GM12878 (cell line): Measurements from ENCODE around the gene SGF29. TPM values are rescaled to one million over a fixed set of nuclear protein-coding genes. Genes with fewer than 3 reads are reported as not detected.
"Not testable (repeated sequence)": the region's sequence is repeated elsewhere in the genome, so short reads cannot be mapped to it uniquely, and the experiment has no call there.

ENCODE experiments used
- ATAC-seq: fragments of 200-7000 bp; cut with Tn5 transposase; 3 replicates; pipeline ENCODE4 v1.9.1; 2020; ENCODE audit warnings: mild to moderate bottlenecking, moderate library complexity
- BruUV-seq: library from RNA; stranded (reverse); fragments of 400-500 nt; replicated peaks from 2 replicates; lab custom pipeline; 2021; lab: Mats Ljungman, UMichigan
- CTCF ChIA-PET: fragments of 300-600 bp; sonication (Branson Sonifier 250); formaldehyde crosslinking; extraction: SDS; loops from one replicate; lab custom pipeline; 2021; ENCODE audit warnings: inconsistent platforms; lab: Yijun Ruan, JAX
- POLR2A ChIA-PET: fragments of 350-600 bp; formaldehyde crosslinking; extraction: SDS; loops from one replicate; lab custom pipeline; 2021; ENCODE audit warnings: inconsistent platforms; lab: Charles Lee
- RAD21 ChIA-PET: fragments of 300-600 bp; sonication (Branson Sonifier 250); formaldehyde crosslinking; loops from one replicate; lab custom pipeline; 2023; ENCODE audit warnings: antibody characterized with exemption; ENCODE audit not compliant: unreplicated experiment; lab: Charles Lee
- SMC1A ChIA-PET: fragments of 300-600 bp; sonication (Branson Sonifier 250); formaldehyde crosslinking; loops from one replicate; lab custom pipeline; 2023; ENCODE audit not compliant: unreplicated experiment, uncharacterized antibody; lab: Charles Lee
- DNase-seq: peaks from one replicate; pipeline ENCODE4 v3.0.0-alpha.2; 2011; ENCODE audit warnings: low read depth, low spot score
- FAIRE-seq: peaks from 3 replicates; lab custom pipeline; 2011; peaks lifted over from hg19 to GRCh38; lab: Jason Lieb, UNC
- H2AFZ ChIP-seq: 2 replicates; pipeline ENCODE4 v1.6.0; 2011; ENCODE audit warnings: low read depth, low read length, control low read depth; ENCODE audit not compliant: control insufficient read depth
- H3K27ac ChIP-seq: 2 replicates; pipeline ENCODE4 v1.5.1; 2011; ENCODE audit warnings: control low read depth; ENCODE audit not compliant: control insufficient read depth, insufficient read depth
- H3K27me3 ChIP-seq, 2 experiments: replicated peaks in 1 of 2; 2 replicates each; pipeline versions ENCODE4 v1.6.0 to v1.6.1; 2011; ENCODE audit warnings: low read length in 1 of 2; ENCODE audit not compliant: control insufficient read depth in 2 of 2, insufficient read depth in 2 of 2
- H3K36me3 ChIP-seq, 2 experiments: 2 replicates each; pipeline ENCODE4 v1.5.1; 2011; ENCODE audit warnings: low read length in 1 of 2; ENCODE audit not compliant: control insufficient read depth in 2 of 2, insufficient read depth in 2 of 2
- H3K4me1 ChIP-seq: 2 replicates; pipeline ENCODE4 v1.6.1; 2011; ENCODE audit warnings: mild to moderate bottlenecking, low read length, moderate library complexity, mixed read lengths; ENCODE audit not compliant: control insufficient read depth, insufficient read depth
- H3K4me2 ChIP-seq: 2 replicates; pipeline ENCODE4 v1.6.0; 2011; ENCODE audit warnings: control low read depth; ENCODE audit not compliant: control insufficient read depth, insufficient read depth
- H3K4me3 ChIP-seq: fragments of 200-600 bp; sonication (generic); 2 replicates; pipeline ENCODE4 v1.5.1; 2016
- H3K79me2 ChIP-seq: 2 replicates; pipeline ENCODE4 v1.6.0; 2011; ENCODE audit warnings: low read length; ENCODE audit not compliant: control insufficient read depth, insufficient read depth
- H3K9ac ChIP-seq: 2 replicates; pipeline ENCODE4 v1.8.0; 2011; ENCODE audit warnings: low read length, control low read depth, mixed read lengths; ENCODE audit not compliant: control insufficient read depth, insufficient read depth
- H3K9me3 ChIP-seq: replicated peaks from 3 replicates; pipeline ENCODE4 v1.5.1; 2011; ENCODE audit warnings: mild to moderate bottlenecking, low read length; ENCODE audit not compliant: control insufficient read depth, insufficient read depth
- H4K20me1 ChIP-seq: 2 replicates; pipeline ENCODE4 v1.6.0; 2011; ENCODE audit not compliant: control insufficient read depth, insufficient read depth
- ASH2L ChIP-seq: fragments of 300-600, 200-600 bp; sonication (generic); IDR thresholded peaks from 2 replicates; pipeline ENCODE4 v1.6.1; 2017; ENCODE audit warnings: low read depth, mild to moderate bottlenecking, borderline replicate concordance
- BHLHE40 ChIP-seq, 2 experiments: fragments of 450-650 bp in 1 of 2; IDR thresholded peaks; 2 replicates each; pipeline ENCODE4 v1.6.1; 2011 to 2017; ENCODE audit warnings: low read depth in 2 of 2, borderline replicate concordance in 1 of 2, improper control_type of control experiment in 1 of 2, low read length in 1 of 2, mild to moderate bottlenecking in 1 of 2
- CBX3 ChIP-seq: fragments of 200-600 bp; sonication (generic); IDR thresholded peaks from 2 replicates; pipeline ENCODE4 v1.6.1; 2016; ENCODE audit warnings: low read depth, borderline replicate concordance
- EGR1 ChIP-seq, 2 experiments: IDR thresholded peaks; 1 replicate in 1 of 2; 2 replicates in 1 of 2; pipeline ENCODE4 v1.6.1; 2011 to 2012; ENCODE audit warnings: low read depth in 2 of 2, low read length in 2 of 2, borderline replicate concordance in 1 of 2, mild to moderate bottlenecking in 1 of 2, moderate library complexity in 1 of 2
- FOXK2 ChIP-seq: fragments of 450-650 bp; IDR thresholded peaks from 2 replicates; pipeline ENCODE4 v1.6.1; 2017; ENCODE audit warnings: mild to moderate bottlenecking, moderate library complexity
- IKZF1 ChIP-seq: fragments of 450-650 bp; conservative IDR thresholded peaks from 2 replicates; pipeline ENCODE4 v1.6.1; 2017; ENCODE audit warnings: antibody characterized with exemption, mild to moderate bottlenecking
- IRF4 ChIP-seq: IDR thresholded peaks from 2 replicates; pipeline ENCODE4 v1.6.1; 2011; ENCODE audit warnings: low read depth, low read length
- KAT2A ChIP-seq: conservative IDR thresholded peaks from 2 replicates; pipeline ENCODE4 v1.6.1; 2011; ENCODE audit warnings: low read depth, low read length; ENCODE audit not compliant: control insufficient read depth
- KLF5 ChIP-seq: fragments of 450-650 bp; IDR thresholded peaks from 2 replicates; pipeline ENCODE4 v1.6.1; 2014; ENCODE audit warnings: mild to moderate bottlenecking; ENCODE audit not compliant: partially characterized antibody
- NFYA ChIP-seq: IDR thresholded peaks from 2 replicates; pipeline ENCODE4 v1.6.1; 2011; ENCODE audit warnings: low read depth, mild to moderate bottlenecking, low read length, improper control_type of control experiment, borderline replicate concordance
- NFYB ChIP-seq: IDR thresholded peaks from 2 replicates; pipeline ENCODE4 v1.6.1; 2011; ENCODE audit warnings: low read depth, mild to moderate bottlenecking, low read length, improper control_type of control experiment, moderate library complexity; ENCODE audit not compliant: insufficient read depth
- NKRF ChIP-seq: fragments of 450-650 bp; conservative IDR thresholded peaks from 2 replicates; pipeline ENCODE4 v1.6.1; 2017; ENCODE audit warnings: mild to moderate bottlenecking, moderate library complexity
- NR2C1 ChIP-seq: fragments of 450-650 bp; IDR thresholded peaks from 2 replicates; pipeline ENCODE4 v1.6.1; 2017; ENCODE audit warnings: antibody characterized with exemption, mild to moderate bottlenecking, moderate library complexity
- PML ChIP-seq: IDR thresholded peaks from 2 replicates; pipeline ENCODE4 v1.6.1; 2012; ENCODE audit warnings: low read length, inconsistent platforms
- POLR2AphosphoS2 ChIP-seq: IDR thresholded peaks from 2 replicates; pipeline ENCODE4 v1.6.1; 2011; ENCODE audit warnings: low read depth, mild to moderate bottlenecking, low read length, improper control_type of control experiment, moderate library complexity
- SREBF2 ChIP-seq: IDR thresholded peaks from 2 replicates; pipeline ENCODE4 v1.6.1; 2012; ENCODE audit warnings: mild to moderate bottlenecking, low read length
- TCF12 ChIP-seq: IDR thresholded peaks from 2 replicates; pipeline ENCODE4 v1.6.1; 2011; ENCODE audit warnings: low read depth, mild to moderate bottlenecking, low read length
- ZNF384 ChIP-seq: IDR thresholded peaks from 2 replicates; pipeline ENCODE4 v1.6.1; 2012; ENCODE audit warnings: low read depth, mild to moderate bottlenecking, low read length, improper control_type of control experiment, borderline replicate concordance
- WGBS: methylation state at CpG from one replicate; pipeline ENCODE4 v1.1.6; 2016; ENCODE audit warnings: low lambda C conversion rate; ENCODE audit not compliant: insufficient replicate concordance, insufficient coverage; ENCODE audit errors: missing lambda C conversion rate; 5-methylcytosine and 5-hydroxymethylcytosine counted together
- in situ Hi-C: fragments of 300-500 bp; cut with MboI; formaldehyde crosslinking; loops from 9 replicates; pipeline ENCODE4 v1.14.3; 2018; ENCODE audit warnings: mixed read lengths
- intact Hi-C: fragments of 100-400 bp; cut with micrococcal nuclease; formaldehyde crosslinking; loops from one replicate; pipeline ENCODE4 v1.14.2; 2022; ENCODE audit not compliant: unreplicated experiment
- polyA plus RNA-seq, 11 experiments: library from polyadenylated mRNA; depleted of rRNA in 4 of 11; unstranded in 6 of 11; stranded (reverse) in 5 of 11; fragments of >200 nt; fragmentation: Nextera tagmentation in 4 of 11; fragmentation: Illumina TruSeq in 1 of 11; extraction: Ambion mirVana in 4 of 11; extraction: Trizol in 1 of 11; gene quantifications; 1 replicate in 1 of 11; 2 replicates in 10 of 11; pipeline versions ENCODE4 v1.2.1 to v1.2.3, GENCODE V29; 2011 to 2016; ENCODE audit warnings: inconsistent platforms in 2 of 11, missing spikeins in 2 of 11, low read depth in 1 of 11
- total RNA-seq, 4 experiments: library from RNA; depleted of rRNA in 3 of 4; stranded (reverse); fragments of >200 nt in 3 of 4; fragmentation: Illumina TruSeq in 1 of 4; extraction: Trizol in 1 of 4; gene quantifications; 2 replicates each; pipeline versions ENCODE4 v1.2.1 to v1.2.3, GENCODE V29; 2013 to 2021
- TF ChIP-seq, protein P1 (sequence below): IDR thresholded peaks from 2 replicates; pipeline ENCODE4 v1.6.1; 2012; ENCODE audit warnings: low read depth, low read length, improper control_type of control experiment

SGF29 gene
- total and polyA plus RNA-seq, 10 of the 15 experiments (the other 5 are each of a cell fraction or from before 2014, with no cell fraction given), result 2.2 to 20.1 (median 12.3) TPM

GRCh38 chr16:28543072-28543471 is 10.6 kb upstream of the SGF29 start (continued):
- 0 out of 4 replicates have a peak, but pooled peaks of 1 of the 2 experiments have one; percentile 18 for TF ChIP-seq BHLHE40 (IDR thresholded peaks at IDR 0.05; ENCODE audit: borderline replicate concordance in 1 of 2, low read depth in 2 of 2, low read length in 1 of 2)
- TF ChIP-seq KAT2A, result no peak
- TF ChIP-seq, all 136 proteins: peak for 2

DNA sequence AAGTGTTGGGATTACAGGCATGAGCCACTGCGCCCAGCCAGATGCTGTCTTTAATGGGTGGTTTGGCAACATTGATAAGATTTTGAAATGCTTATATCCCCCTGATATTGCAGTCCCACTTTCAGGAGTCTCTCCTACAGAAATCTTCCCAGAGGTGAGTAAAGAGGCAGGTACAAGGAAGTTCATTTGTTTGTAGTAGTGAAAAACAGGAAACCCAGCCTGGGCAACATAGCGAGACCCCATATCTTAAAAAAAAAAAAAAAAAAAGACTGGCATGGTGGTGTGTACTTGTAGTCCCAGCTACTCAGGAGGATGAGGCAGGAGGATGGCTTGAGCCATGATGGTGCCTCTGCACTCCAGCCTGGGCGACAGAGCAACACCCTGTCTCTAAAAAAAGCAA is 8.7 kb upstream of the SGF29 start:
- no peak for FAIRE-seq

DNA sequence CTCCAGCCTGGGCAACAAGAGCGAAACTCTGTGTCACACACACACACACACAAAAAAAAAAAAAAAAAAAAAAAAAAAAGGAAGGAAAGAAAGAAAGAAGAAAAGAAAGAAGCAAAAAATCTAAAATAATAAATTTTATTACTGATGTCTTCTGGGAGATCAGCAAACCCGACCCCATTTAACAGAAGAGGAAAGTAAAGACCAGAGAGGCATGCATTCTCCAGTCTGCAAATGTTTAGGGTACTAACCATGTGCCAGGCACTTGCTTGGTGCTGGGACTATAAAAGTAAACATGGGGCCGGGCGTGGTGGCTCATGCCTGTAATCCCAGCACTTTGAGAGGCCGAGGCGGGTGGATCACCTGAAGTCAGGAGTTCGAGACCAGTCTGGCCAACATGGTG is 7.8 kb upstream of the SGF29 start:
- RAD21 ChIA-PET, H3K4me1 ChIP-seq, H3K4me2 ChIP-seq, ATAC-seq, H3K9ac ChIP-seq, CTCF ChIA-PET, FAIRE-seq, H3K27ac ChIP-seq, DNase-seq, H3K4me3 ChIP-seq, intact Hi-C loops, H3K79me2 ChIP-seq, BruUV-seq, SMC1A ChIA-PET, H4K20me1 ChIP-seq, H3K9me3 ChIP-seq, H3K27me3 ChIP-seq, H3K36me3 ChIP-seq, H2AFZ ChIP-seq, in situ Hi-C loops: not testable (repeated sequence)
- POLR2A ChIA-PET, result interaction anchor here (0.7 kb wide), 1 partner anchor 15 kb away, joined by 5 read pairs; no protein-coding TSS in a partner anchor
- WGBS, result 44% methylated on average over 6 of the region's 7 CpGs

More for the DNA sequence above, 8.7 kb upstream of the SGF29 start:
- H3K36me3 ChIP-seq, result no peaks in the 10 kb centered on the region
- BruUV-seq, result no TSS peak
- 29% methylated on average over 3 of the region's 3 CpGs for whole genome bisulfite sequencing
- no peak; the same call in 2 of the 3 replicates for ATAC-seq
- SMC1A ChIA-PET, result no interaction called here
- no peak overlapping the region for H3K27ac ChIP-seq
- RAD21 ChIA-PET, result no interaction called here
- H3K27me3 ChIP-seq, result no peaks in the 10 kb centered on the region
- H3K9ac ChIP-seq, result no peak overlapping the region
- H3K4me1 ChIP-seq, result peaks cover 7% of the 10 kb centered on the region
- H3K9me3 ChIP-seq, result no peaks in the 10 kb centered on the region
- in situ Hi-C loops (no loop called here), intact Hi-C loops (no loop called here)
- DNase-seq, result no peak
- no peaks in the 10 kb centered on the region for H3K79me2 ChIP-seq
- TF ChIP-seq, protein P1, sequence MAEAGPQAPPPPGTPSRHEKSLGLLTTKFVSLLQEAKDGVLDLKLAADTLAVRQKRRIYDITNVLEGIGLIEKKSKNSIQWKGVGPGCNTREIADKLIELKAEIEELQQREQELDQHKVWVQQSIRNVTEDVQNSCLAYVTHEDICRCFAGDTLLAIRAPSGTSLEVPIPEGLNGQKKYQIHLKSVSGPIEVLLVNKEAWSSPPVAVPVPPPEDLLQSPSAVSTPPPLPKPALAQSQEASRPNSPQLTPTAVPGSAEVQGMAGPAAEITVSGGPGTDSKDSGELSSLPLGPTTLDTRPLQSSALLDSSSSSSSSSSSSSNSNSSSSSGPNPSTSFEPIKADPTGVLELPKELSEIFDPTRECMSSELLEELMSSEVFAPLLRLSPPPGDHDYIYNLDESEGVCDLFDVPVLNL, result no peak
- no peak for TF ChIP-seq NKRF
- no peak for TF ChIP-seq NFYA
- TF ChIP-seq IRF4, result no peak
- no peak for TF ChIP-seq SREBF2
- TF ChIP-seq KLF5, result no peak
- TF ChIP-seq ASH2L, result no peak
- TF ChIP-seq FOXK2, result no peak
- TF ChIP-seq ZNF384, result no peak
- no peak for TF ChIP-seq TCF12
- TF ChIP-seq EGR1 (IDR thresholded peaks at IDR 0.05; ENCODE audit: borderline replicate concordance in 1 of 2, low read depth in 2 of 2, low read length in 2 of 2), result no peak
- TF ChIP-seq PML, result no peak
- TF ChIP-seq IKZF1, result no peak
- TF ChIP-seq NFYB, result no peak
- TF ChIP-seq NR2C1, result no peak
- no peak for TF ChIP-seq POLR2AphosphoS2
- TF ChIP-seq CBX3, result no peak
- CTCF ChIA-PET, result no interaction called here
- no peak overlapping the region for H3K4me3 ChIP-seq
- POLR2A ChIA-PET, result interaction anchor here (0.6 kb wide), 1 partner anchor 901 kb away, joined by 4 read pairs; no protein-coding TSS in a partner anchor
- no peak overlapping the region for H2AFZ ChIP-seq
- no peak overlapping the region for H3K4me2 ChIP-seq
- H4K20me1 ChIP-seq, result no peaks in the 10 kb centered on the region
